ENCODE results near the gene CD40LG.

Gene CD40LG

GRCh38 chrX:136697156-136697555, 49.2 kb downstream of the CD40LG start:
- DNase-seq (ENCODE audit: low read depth): no peak

- no peak for DNase-seq (ENCODE audit: low read depth)
Observed at GRCh38 chrX:136708348-136708747, 60.4 kb downstream of the CD40LG start.

All from activated T-cell treated with anti-CD3 and anti-CD28 coated beads for 1 hour (primary cell).